Muscle of leg (tissue), 11 donors: ENCODE measurements around the gene LCTL. TPM values are rescaled to one million over a fixed set of nuclear protein-coding genes. Genes with fewer than 3 reads are reported as not detected.

Experiments
- DNase-seq: peaks from one replicate; pipeline ENCODE4 v3.0.0; 2013
- H3K27ac ChIP-seq: one replicate; pipeline ENCODE4 v1.5.1; 2013; ENCODE audit warnings: mild to moderate bottlenecking, low read length, control low read depth
- H3K27me3 ChIP-seq: one replicate; pipeline ENCODE4 v1.6.1; 2013; ENCODE audit warnings: low read length; ENCODE audit not compliant: control insufficient read depth, insufficient read depth
- H3K36me3 ChIP-seq: one replicate; pipeline ENCODE4 v1.6.1; 2013; ENCODE audit warnings: low read length; ENCODE audit not compliant: control insufficient read depth, insufficient read depth
- H3K4me1 ChIP-seq: one replicate; pipeline ENCODE4 v1.6.1; 2013; ENCODE audit warnings: low read length; ENCODE audit not compliant: control insufficient read depth, insufficient read depth
- H3K4me3 ChIP-seq: one replicate; pipeline ENCODE4 v1.5.1; 2013; ENCODE audit warnings: low read length, control low read depth
- H3K9me3 ChIP-seq: replicated peaks from 2 replicates; pipeline ENCODE4 v1.6.1; 2013; ENCODE audit warnings: low read depth, low read length; ENCODE audit not compliant: control insufficient read depth
- WGBS: methylation state at CpG from one replicate; pipeline ENCODE4 v1.1.5; 2013; ENCODE audit warnings: missing lambda C conversion rate; ENCODE audit not compliant: insufficient coverage; 5-methylcytosine and 5-hydroxymethylcytosine counted together
- polyA plus RNA-seq, 8 donors: library from polyadenylated mRNA; unstranded; fragments of 120-200 nt; gene quantifications; one replicate each; pipeline versions ENCODE4 v1.2.1 to v1.2.3, GENCODE V29; 2013; ENCODE audit warnings: inconsistent platforms in 1 of 8, low replicate concordance in 1 of 8; ENCODE audit not compliant: insufficient read length in 8 of 8, insufficient read depth in 1 of 8
- total RNA-seq: library from RNA; stranded (reverse); fragments of 120-200 nt; gene quantifications from one replicate; pipeline ENCODE4 v1.2.4, GENCODE V29; 2013

Gene LCTL
- total and polyA plus RNA-seq, 9 donors, result 0.10 to 0.39 (median 0.22) TPM; not detected in 1

DNA sequence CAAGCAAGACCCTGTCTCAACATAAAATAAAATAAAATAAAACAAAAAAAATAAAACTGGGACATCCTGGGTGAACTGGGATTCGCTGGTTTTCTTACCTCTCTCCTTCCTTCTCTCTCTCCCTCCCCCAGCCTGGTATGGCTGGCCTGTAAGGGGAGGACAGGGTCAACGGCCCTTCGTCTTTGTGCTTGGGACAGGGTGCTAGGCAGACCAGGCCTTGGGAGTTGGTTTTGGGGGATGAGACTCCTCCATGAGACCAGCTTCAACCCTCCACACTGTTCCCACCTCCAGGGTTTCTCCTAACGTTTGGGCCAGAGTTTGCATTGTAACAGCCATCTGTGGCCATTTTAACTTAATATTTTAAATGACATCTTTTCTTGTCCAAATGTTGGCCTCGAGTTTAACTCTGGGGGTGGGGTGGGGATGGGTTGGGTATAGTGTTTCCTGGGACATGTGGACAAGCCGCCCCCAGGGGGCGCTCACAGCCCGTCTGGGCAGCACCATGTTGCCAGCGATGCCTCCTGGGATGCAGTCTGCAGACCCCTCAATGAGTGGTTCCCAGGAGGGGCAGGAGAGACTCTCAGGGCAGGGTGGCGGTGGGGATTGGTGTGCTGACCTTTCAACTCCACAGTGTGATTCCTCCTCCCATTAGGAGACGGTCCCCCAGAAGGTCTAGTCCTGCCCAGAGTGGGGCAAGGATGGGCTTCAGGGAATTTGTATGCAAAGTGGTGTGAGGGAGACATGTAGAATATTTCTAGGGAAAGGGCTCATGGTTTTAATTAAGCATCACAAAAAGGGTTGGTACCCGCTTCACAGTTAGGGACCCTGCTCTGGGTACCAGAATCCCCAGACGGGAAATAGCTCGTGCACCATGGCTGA, 37.7 kb upstream of the LCTL start:
- DNase-seq, result peak; percentile 51
- H3K4me3 ChIP-seq, result no peak overlapping the region
- H3K27me3 ChIP-seq, result no peaks in the 10 kb centered on the region
- no peaks in the 10 kb centered on the region for H3K9me3 ChIP-seq
- H3K4me1 ChIP-seq, result no peaks in the 10 kb centered on the region
- 35% methylated on average over 7 of the region's 14 CpGs for WGBS
- H3K36me3 ChIP-seq, result no peaks in the 10 kb centered on the region
- no peak overlapping the region for H3K27ac ChIP-seq

DNA sequence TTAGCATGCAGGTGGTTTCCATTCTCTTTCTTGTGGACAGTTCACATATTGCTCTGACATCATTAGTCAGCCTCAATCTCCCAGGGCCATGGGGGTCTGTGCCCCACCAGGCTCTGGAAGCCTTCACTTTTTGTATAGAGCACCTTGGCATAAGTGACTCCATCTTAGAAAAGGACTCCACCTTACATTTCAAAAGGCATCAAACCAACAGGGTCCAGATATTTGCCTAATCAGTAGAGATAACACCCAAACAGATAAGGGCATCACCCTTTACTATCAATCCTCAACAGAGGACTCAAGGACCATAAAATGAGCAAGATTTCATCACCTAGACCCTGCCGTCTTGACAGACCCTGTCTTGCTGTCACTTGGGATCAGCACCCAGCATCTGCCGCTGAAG, 35.7 kb upstream of the LCTL start:
- Histone ChIP-seq H3K4me3 (no peak overlapping the region), H3K4me1 (no peaks in the 10 kb centered on the region), H3K36me3 (no peaks in the 10 kb centered on the region), H3K27ac (no peak overlapping the region), H3K27me3 (no peaks in the 10 kb centered on the region), H3K9me3 (no peaks in the 10 kb centered on the region)
- no peak for DNase-seq
- WGBS, result 36% methylated on average over 2 of the region's 2 CpGs

DNA sequence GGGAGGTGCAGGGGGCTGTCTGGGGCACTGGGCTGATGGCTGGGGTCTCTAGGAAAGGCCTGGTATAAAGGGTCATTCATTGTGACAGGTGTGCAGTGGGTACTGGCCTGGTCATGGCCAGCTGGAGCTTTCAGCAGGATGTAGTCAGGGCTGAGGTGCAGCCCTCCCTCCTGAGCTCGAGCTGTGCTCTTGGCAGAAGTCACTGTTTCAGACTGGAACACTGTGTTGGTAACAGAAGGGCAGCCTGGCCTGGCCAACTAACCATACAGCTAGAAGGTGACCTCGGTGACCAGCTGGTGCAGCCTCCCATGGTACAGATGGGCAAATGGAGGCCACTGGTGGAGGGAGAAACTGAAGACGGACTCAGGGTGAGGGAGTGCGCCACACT, 34.4 kb upstream of the LCTL start:
- H3K9me3 ChIP-seq, result no peaks in the 10 kb centered on the region
- no peaks in the 10 kb centered on the region for H3K27me3 ChIP-seq
- no peaks in the 10 kb centered on the region for H3K36me3 ChIP-seq
- WGBS, result 67% methylated on average over 1 of the region's 4 CpGs
- DNase-seq, result no peak
- H3K27ac ChIP-seq, result no peak overlapping the region
- H3K4me3 ChIP-seq, result no peak overlapping the region
- H3K4me1 ChIP-seq, result no peaks in the 10 kb centered on the region

DNA sequence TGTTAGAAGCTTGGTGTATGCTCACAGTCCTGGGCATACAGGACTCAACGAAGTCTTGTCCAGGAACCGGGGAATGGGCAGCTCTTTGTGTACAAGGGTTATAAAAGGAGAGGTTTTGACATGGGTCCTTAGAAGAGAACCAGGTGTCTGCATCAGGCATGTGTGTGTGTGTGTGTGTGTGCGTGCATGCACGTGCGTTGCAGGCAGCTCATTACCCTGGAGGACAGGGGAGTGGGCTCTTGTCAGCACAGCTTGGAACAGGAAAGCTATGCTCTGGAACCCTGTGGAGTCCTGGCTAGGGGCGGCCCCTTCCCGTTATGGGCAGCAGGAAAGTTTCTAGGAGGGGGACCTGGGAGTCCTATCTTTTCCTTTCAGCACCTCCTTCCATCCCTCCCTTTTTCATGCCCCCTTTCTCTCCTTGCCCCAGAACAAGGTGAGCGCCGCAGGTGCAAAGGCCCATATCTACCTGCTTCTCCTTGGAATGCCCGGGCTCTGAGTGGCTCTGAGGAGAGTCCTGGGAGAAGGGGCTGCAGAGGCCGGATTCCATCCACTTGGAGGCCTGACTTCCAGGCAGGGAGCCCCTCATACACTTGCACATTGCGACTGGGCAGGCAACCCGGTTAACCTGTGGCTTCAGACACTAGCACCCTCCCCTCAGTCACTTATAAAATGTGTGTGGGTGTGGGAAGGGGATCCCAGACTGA, 33.9 kb upstream of the LCTL start:
- DNase-seq, result no peak
- no peaks in the 10 kb centered on the region for H3K4me1 ChIP-seq
- no peaks in the 10 kb centered on the region for H3K27me3 ChIP-seq
- no peaks in the 10 kb centered on the region for H3K36me3 ChIP-seq
- no peak overlapping the region for H3K4me3 ChIP-seq
- 55% methylated on average over 7 of the region's 13 CpGs for WGBS
- no peak overlapping the region for H3K27ac ChIP-seq
- no peaks in the 10 kb centered on the region for H3K9me3 ChIP-seq

DNA sequence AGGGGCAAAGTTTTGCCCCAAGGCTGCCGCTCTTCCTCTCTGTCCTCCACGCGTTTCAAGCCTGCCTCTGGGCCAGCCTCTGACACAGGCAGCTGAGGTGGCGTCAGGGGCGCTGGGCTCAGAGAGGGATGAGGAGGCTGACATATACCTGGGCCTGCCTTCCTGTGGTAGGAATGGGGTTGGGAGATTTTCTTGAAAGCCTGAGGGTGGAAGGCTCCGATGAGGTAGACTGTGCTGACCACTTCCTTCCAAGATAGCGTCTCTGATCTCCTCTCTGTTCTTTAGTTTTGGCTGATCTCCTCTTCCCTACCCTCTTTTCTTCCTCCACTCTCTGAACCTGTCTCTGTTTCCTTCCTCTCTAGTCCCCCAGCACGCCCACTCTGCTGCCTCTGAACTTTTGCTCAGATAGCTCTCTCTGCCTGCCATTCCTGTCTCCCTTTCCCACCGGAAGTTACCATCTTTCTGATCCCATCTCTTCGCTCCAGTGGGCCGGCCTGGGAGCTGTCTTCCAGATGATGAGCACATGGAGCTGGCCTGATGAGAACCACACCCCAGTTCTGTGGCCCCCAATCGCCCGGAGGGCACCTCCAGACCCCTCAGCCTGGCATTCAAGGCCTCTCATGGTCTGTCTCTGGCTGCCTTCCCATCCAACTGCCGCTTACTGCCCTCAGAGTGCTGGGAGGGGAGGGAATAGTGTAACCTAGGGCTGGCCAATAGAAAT, 32.5 kb upstream of the LCTL start:
- Histone ChIP-seq H3K4me3 (no peak overlapping the region), H3K27ac (no peak overlapping the region), H3K36me3 (no peaks in the 10 kb centered on the region), H3K9me3 (no peaks in the 10 kb centered on the region), H3K4me1 (peaks cover 4% of the 10 kb centered on the region), H3K27me3 (no peaks in the 10 kb centered on the region)
- WGBS, result 82% methylated on average over 6 of the region's 14 CpGs
- DNase-seq, result no peak

DNA sequence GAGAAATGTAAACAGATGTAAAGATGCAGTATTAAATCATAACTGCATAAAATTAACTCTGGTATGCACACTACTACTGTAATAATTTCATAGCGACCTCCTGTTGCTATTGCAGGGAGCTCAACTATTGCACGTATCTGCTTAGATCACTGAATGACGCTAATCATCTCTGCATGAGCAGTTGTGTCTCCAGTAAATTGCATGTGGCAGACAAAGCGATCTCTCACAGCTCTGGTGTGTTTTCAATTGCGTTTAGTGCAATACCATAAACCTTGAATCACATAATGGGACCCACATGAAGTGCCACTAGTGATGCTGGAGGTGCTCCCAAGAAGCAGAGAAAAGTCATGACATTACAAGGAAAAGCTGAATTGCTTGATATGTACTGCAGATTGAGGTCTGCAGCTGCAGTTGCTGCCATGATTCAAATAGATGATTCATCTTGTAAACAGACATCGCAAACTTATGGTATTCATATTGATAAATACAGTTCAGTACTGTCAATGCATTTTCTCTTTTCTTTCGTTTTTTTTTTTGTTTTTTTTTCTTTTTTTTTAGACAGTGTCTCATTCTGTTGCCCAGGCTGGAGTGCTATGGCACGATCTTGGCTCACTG, 30.2 kb upstream of the LCTL start:
- H3K9me3 ChIP-seq, result no peaks in the 10 kb centered on the region
- no peak for DNase-seq
- H3K36me3 ChIP-seq, result no peaks in the 10 kb centered on the region
- 54% methylated on average over 5 of the region's 8 CpGs for WGBS
- H3K27me3 ChIP-seq, result no peaks in the 10 kb centered on the region
- H3K4me3 ChIP-seq, result no peak overlapping the region
- H3K4me1 ChIP-seq, result peaks cover 4% of the 10 kb centered on the region
- H3K27ac ChIP-seq, result no peak overlapping the region

DNA sequence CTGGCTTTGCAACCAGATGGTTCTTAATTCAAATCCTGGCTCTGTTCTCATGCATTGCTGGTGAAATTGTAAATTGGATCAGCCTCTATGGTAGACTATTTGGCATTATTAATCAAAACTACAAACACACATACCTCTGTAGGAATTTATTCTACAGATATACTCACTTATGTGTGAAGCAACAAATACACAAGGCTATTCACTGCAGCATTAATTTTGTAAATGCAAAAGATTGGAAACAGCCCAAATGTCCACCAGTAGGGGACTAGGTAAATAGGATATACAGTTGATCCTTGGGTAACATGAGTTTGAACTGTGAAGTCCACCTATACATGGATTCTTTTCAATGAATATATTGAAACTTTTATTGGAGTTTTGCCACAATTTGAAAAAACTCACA, 29.5 kb upstream of the LCTL start:
- H3K27ac ChIP-seq, result no peak overlapping the region
- H3K9me3 ChIP-seq, result no peaks in the 10 kb centered on the region
- no peaks in the 10 kb centered on the region for H3K27me3 ChIP-seq
- H3K4me3 ChIP-seq, result no peak overlapping the region
- peaks cover 4% of the 10 kb centered on the region for H3K4me1 ChIP-seq
- no peaks in the 10 kb centered on the region for H3K36me3 ChIP-seq
- DNase-seq, result no peak

DNA sequence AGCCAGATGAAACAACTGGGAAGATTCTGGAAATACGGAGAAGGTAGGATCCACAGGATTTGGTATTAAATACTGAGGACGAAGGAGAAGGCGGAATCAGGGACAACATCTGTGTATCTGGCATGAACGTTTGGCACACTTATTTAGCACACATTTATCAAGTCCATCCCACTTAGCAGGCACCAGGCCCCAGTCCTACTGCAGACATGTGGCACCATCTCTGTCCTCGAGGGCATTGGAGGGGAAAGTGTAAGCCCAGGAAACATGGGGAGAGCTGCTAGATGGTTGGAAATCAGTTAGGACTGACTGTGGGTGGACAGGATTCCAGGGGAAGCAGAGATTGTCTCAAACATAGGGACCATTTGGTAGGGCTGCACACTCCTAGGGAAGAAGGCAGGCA, 29.0 kb upstream of the LCTL start:
- peaks cover 4% of the 10 kb centered on the region for H3K4me1 ChIP-seq
- 100% methylated on average over 1 of the region's 5 CpGs for WGBS
- no peak overlapping the region for H3K4me3 ChIP-seq

DNA sequence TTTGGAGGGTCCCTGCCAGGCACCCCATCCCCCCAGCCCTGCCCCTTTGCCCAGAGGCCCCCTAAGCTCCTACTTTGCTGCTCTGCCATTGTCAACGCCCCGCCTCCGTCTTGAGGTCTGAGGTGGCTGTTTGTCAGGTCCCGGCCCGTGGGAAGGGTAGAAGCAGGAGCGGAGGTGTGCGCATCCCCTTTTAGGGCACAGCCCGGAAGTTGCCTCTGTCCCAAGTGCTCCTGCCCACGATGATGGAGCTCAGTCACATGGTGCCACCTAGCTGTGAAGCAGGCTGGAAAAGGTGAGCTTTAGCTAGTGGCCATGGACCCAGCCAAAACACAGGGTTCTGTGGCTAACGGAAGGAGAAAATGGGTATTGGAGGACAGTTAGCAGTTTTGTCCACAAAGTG, 28.5 kb upstream of the LCTL start:
- no peak overlapping the region for H3K27ac ChIP-seq
- peaks cover 4% of the 10 kb centered on the region for H3K4me1 ChIP-seq
- H3K27me3 ChIP-seq, result no peaks in the 10 kb centered on the region
- H3K36me3 ChIP-seq, result no peaks in the 10 kb centered on the region
- no peak overlapping the region for H3K4me3 ChIP-seq
- H3K9me3 ChIP-seq, result no peaks in the 10 kb centered on the region
- 67% methylated on average over 10 of the region's 10 CpGs for WGBS
- DNase-seq, result no peak

More for the DNA sequence above, 29.0 kb upstream of the LCTL start:
- H3K27me3 ChIP-seq, result no peaks in the 10 kb centered on the region
- no peak for DNase-seq
- H3K9me3 ChIP-seq, result no peaks in the 10 kb centered on the region
- H3K27ac ChIP-seq, result no peak overlapping the region
- no peaks in the 10 kb centered on the region for H3K36me3 ChIP-seq
